NCI-H2196 (cell line): ENCODE data around the gene STARD10.
"Not testable (repeated sequence)": the region's sequence is repeated elsewhere in the genome, so short reads cannot be mapped to it uniquely, and the experiment has no call there.

Experiments used
- DNase-seq: peaks from one replicate; lab custom pipeline; 2025; ENCODE audit not compliant: unreplicated experiment; lab: John Stamatoyannopoulos, UW

STARD10 gene

GRCh38 chr11:72793425-72794367, at the start of gene STARD10:
Gene STARD10 (minus strand): TSS chr11:72794047. CDS start chr11:72781181, 12,866 bp downstream.
- peak; percentile 98 for DNase-seq

- no peak for DNase-seq
Observed at GRCh38 chr11:72842653-72843330, 48.9 kb upstream of the STARD10 start.

GRCh38 chr11:72842126-72842525, 48.3 kb upstream of the STARD10 start:
- no peak for DNase-seq

- DNase-seq, result no peak
Observed at GRCh38 chr11:72841397-72841796, 47.5 kb upstream of the STARD10 start.

GRCh38 chr11:72840780-72841179, 46.9 kb upstream of the STARD10 start:
- no peak for DNase-seq

- DNase-seq, result no peak
Observed at GRCh38 chr11:72838691-72839305, 45.0 kb upstream of the STARD10 start.

- DNase-seq, result no peak
Observed at GRCh38 chr11:72836111-72836510, 42.3 kb upstream of the STARD10 start.

GRCh38 chr11:72834905-72835304, 41.1 kb upstream of the STARD10 start:
- DNase-seq, result no peak

GRCh38 chr11:72833811-72834493, 40.1 kb upstream of the STARD10 start:
- DNase-seq, result no peak

- DNase-seq, result no peak
Observed at GRCh38 chr11:72833083-72833733, 39.4 kb upstream of the STARD10 start.

GRCh38 chr11:72832301-72833082, 38.6 kb upstream of the STARD10 start:
- no peak for DNase-seq

GRCh38 chr11:72831521-72832300, 37.9 kb upstream of the STARD10 start:
- peak; percentile 68 for DNase-seq

GRCh38 chr11:72829884-72830533, 36.2 kb upstream of the STARD10 start:
- no peak for DNase-seq

GRCh38 chr11:72829178-72829577, 35.3 kb upstream of the STARD10 start:
- DNase-seq, result no peak

GRCh38 chr11:72828692-72829101, 34.9 kb upstream of the STARD10 start:
- DNase-seq, result no peak

- no peak for DNase-seq
Observed at GRCh38 chr11:72828081-72828567, 34.3 kb upstream of the STARD10 start.

GRCh38 chr11:72827656-72828055, 33.8 kb upstream of the STARD10 start:
- DNase-seq, result not testable (repeated sequence)

- DNase-seq, result no peak
Observed at GRCh38 chr11:72826942-72827480, 33.2 kb upstream of the STARD10 start.
